CD4-positive, alpha-beta T cell treated with Interferon gamma for 1 hour (primary cell): ENCODE measurements around the gene CAMTA1.

Experiments used
- DNase-seq: peaks from one replicate; pipeline ENCODE4 v3.0.0-alpha.2; 2020

CAMTA1 gene

GRCh38 chr1:7475691-7476090 lies 690.4 kb downstream of the CAMTA1 start:
- DNase-seq = no peak

GRCh38 chr1:7476402-7476801 lies 691.1 kb downstream of the CAMTA1 start:
- DNase-seq = no peak

GRCh38 chr1:7476861-7477547 lies 691.8 kb downstream of the CAMTA1 start:
- no peak for DNase-seq

GRCh38 chr1:7477593-7477992 lies 692.3 kb downstream of the CAMTA1 start:
- DNase-seq = no peak

GRCh38 chr1:7478142-7478790 lies 693.0 kb downstream of the CAMTA1 start:
- DNase-seq = no peak

- DNase-seq = no peak
Observed at GRCh38 chr1:7478809-7479499, 693.7 kb downstream of the CAMTA1 start.

- DNase-seq = no peak
Observed at GRCh38 chr1:7479571-7479970, 694.3 kb downstream of the CAMTA1 start.

GRCh38 chr1:7481194-7481593 lies 695.9 kb downstream of the CAMTA1 start:
- no peak for DNase-seq

- DNase-seq = no peak
Observed at GRCh38 chr1:7482077-7482476, 696.8 kb downstream of the CAMTA1 start.

GRCh38 chr1:7482772-7483495 lies 697.7 kb downstream of the CAMTA1 start:
- no peak for DNase-seq

GRCh38 chr1:7483634-7484383 lies 698.6 kb downstream of the CAMTA1 start:
- no peak for DNase-seq

- no peak for DNase-seq
Observed at GRCh38 chr1:7485086-7485780, 700.0 kb downstream of the CAMTA1 start.

GRCh38 chr1:7485826-7486225 lies 700.6 kb downstream of the CAMTA1 start:
- DNase-seq = no peak

- no peak for DNase-seq
Observed at GRCh38 chr1:7487766-7488474, 702.7 kb downstream of the CAMTA1 start.

- DNase-seq = no peak
Observed at GRCh38 chr1:7488475-7488842, 703.2 kb downstream of the CAMTA1 start.

GRCh38 chr1:7489586-7489985 lies 704.3 kb downstream of the CAMTA1 start:
- DNase-seq = no peak

GRCh38 chr1:7490576-7490975 lies 705.3 kb downstream of the CAMTA1 start:
- DNase-seq = no peak

GRCh38 chr1:7491109-7491817 lies 706.0 kb downstream of the CAMTA1 start:
- DNase-seq = no peak

GRCh38 chr1:7491818-7492173 lies 706.5 kb downstream of the CAMTA1 start:
- no peak for DNase-seq

GRCh38 chr1:7493711-7494454 lies 708.6 kb downstream of the CAMTA1 start:
- DNase-seq = no peak
